H9 (cell line): ENCODE measurements around the gene MTG2. TPM values are rescaled to one million over a fixed set of nuclear protein-coding genes. Genes with fewer than 3 reads are reported as not detected.
A peak's percentile ranks its signal among the peaks of the same experiment; 100 is the strongest.
"Not testable (repeated sequence)": the region's sequence is repeated elsewhere in the genome, so short reads cannot be mapped to it uniquely, and the experiment has no call there.

Experiments
- DNase-seq: peaks from one replicate; pipeline ENCODE4 v3.0.0-alpha.2; 2017
- H2AFZ ChIP-seq: one replicate; pipeline ENCODE4 v1.6.1; 2013; ENCODE audit warnings: mild to moderate bottlenecking, low read length, control low read depth, moderate library complexity
- H2AK5ac ChIP-seq: 2 replicates; pipeline ENCODE4 v1.6.1; 2013; ENCODE audit warnings: low read length, control low read depth, mixed read lengths; ENCODE audit not compliant: insufficient read length
- H2BK120ac ChIP-seq: one replicate; pipeline ENCODE4 v1.6.1; 2013; ENCODE audit warnings: low read depth, mild to moderate bottlenecking, low read length, control low read depth, inconsistent platforms; ENCODE audit not compliant: poor library complexity, severe bottlenecking
- H2BK12ac ChIP-seq: 2 replicates; pipeline ENCODE4 v1.6.1; 2013; ENCODE audit warnings: low read length, control low read depth, mixed read lengths, low read depth; ENCODE audit not compliant: insufficient read length
- H2BK15ac ChIP-seq: 2 replicates; pipeline ENCODE4 v1.6.1; 2013; ENCODE audit warnings: low read depth, low read length, control low read depth
- H2BK20ac ChIP-seq: one replicate; pipeline ENCODE4 v1.6.1; 2013; ENCODE audit warnings: low read depth, mild to moderate bottlenecking, low read length, control low read depth, inconsistent platforms; ENCODE audit not compliant: poor library complexity, severe bottlenecking
- H2BK5ac ChIP-seq: 2 replicates; pipeline ENCODE4 v1.6.1; 2013; ENCODE audit warnings: low read length, control low read depth, mixed read lengths; ENCODE audit not compliant: insufficient read length
- H3K14ac ChIP-seq: 2 replicates; pipeline ENCODE4 v1.6.1; 2013; ENCODE audit warnings: low read length, control low read depth; ENCODE audit not compliant: insufficient read depth
- H3K18ac ChIP-seq: 2 replicates; pipeline ENCODE4 v1.6.1; 2013; ENCODE audit warnings: low read depth, mild to moderate bottlenecking, mixed read lengths, low read length, control low read depth; ENCODE audit not compliant: insufficient read length
- H3K23ac ChIP-seq: 2 replicates; pipeline ENCODE4 v1.6.1; 2013; ENCODE audit warnings: low read length, control low read depth, mixed read lengths, low read depth; ENCODE audit not compliant: insufficient read length
- H3K23me2 ChIP-seq: 2 replicates; pipeline ENCODE4 v1.6.1; 2013; ENCODE audit warnings: low read depth, mild to moderate bottlenecking, mixed read lengths, low read length, control low read depth; ENCODE audit not compliant: insufficient read length, poor library complexity, severe bottlenecking
- H3K27ac ChIP-seq: 2 replicates; pipeline ENCODE4 v1.5.1; 2013; ENCODE audit warnings: low read length, control low read depth, mixed read lengths, low read depth; ENCODE audit not compliant: insufficient read length
- H3K27me3 ChIP-seq: 2 replicates; pipeline ENCODE4 v1.6.1; 2013; ENCODE audit warnings: low read length, control low read depth, inconsistent platforms; ENCODE audit not compliant: insufficient read depth
- H3K4ac ChIP-seq: 2 replicates; pipeline ENCODE4 v1.6.1; 2013; ENCODE audit warnings: low read depth, mild to moderate bottlenecking, control low read depth, inconsistent platforms, low read length, moderate library complexity
- H3K4me1 ChIP-seq: 2 replicates; pipeline ENCODE4 v1.6.1; 2013; ENCODE audit warnings: low read length, control low read depth, inconsistent platforms; ENCODE audit not compliant: insufficient read depth
- H3K4me2 ChIP-seq: 2 replicates; pipeline ENCODE4 v1.6.1; 2013; ENCODE audit warnings: low read length, control low read depth, mixed read lengths; ENCODE audit not compliant: insufficient read length, insufficient read depth
- H3K56ac ChIP-seq: 2 replicates; pipeline ENCODE4 v1.6.1; 2013; ENCODE audit warnings: low read depth, mild to moderate bottlenecking, mixed read lengths, low read length, control low read depth; ENCODE audit not compliant: insufficient read length
- H3K79me1 ChIP-seq: 2 replicates; pipeline ENCODE4 v1.6.1; 2013; ENCODE audit warnings: low read depth, mild to moderate bottlenecking, moderate library complexity, low read length, control low read depth, inconsistent platforms; ENCODE audit not compliant: insufficient read depth, poor library complexity, severe bottlenecking
- H3K79me2 ChIP-seq: 2 replicates; pipeline ENCODE4 v1.6.1; 2013; ENCODE audit warnings: low read length, control low read depth, inconsistent platforms; ENCODE audit not compliant: insufficient read depth
- H3K9ac ChIP-seq: 2 replicates; pipeline ENCODE4 v1.6.1; 2013; ENCODE audit warnings: low read length, control low read depth, mixed read lengths; ENCODE audit not compliant: insufficient read length; ENCODE audit errors: extremely low read depth
- H3K9me3 ChIP-seq: one replicate; pipeline ENCODE4 v1.6.1; 2013; ENCODE audit warnings: low read depth, low read length, inconsistent platforms; ENCODE audit not compliant: control insufficient read depth
- H3T11ph ChIP-seq: one replicate; pipeline ENCODE4 v1.6.1; 2013; ENCODE audit warnings: mild to moderate bottlenecking, low read length, control low read depth, inconsistent platforms
- H4K20me1 ChIP-seq: one replicate; pipeline ENCODE4 v1.6.1; 2013; ENCODE audit not compliant: control insufficient read depth, insufficient read length, insufficient read depth
- H4K5ac ChIP-seq: 2 replicates; pipeline ENCODE4 v1.6.1; 2013; ENCODE audit warnings: low read depth, mild to moderate bottlenecking, mixed read lengths, low read length, control low read depth; ENCODE audit not compliant: insufficient read length
- H4K8ac ChIP-seq: replicated peaks from 2 replicates; pipeline ENCODE4 v1.6.1; 2013; ENCODE audit warnings: low read length, control low read depth, mixed read lengths, low read depth; ENCODE audit not compliant: insufficient read length
- H4K91ac ChIP-seq: 2 replicates; pipeline ENCODE4 v1.6.1; 2013; ENCODE audit warnings: low read depth, mild to moderate bottlenecking, moderate library complexity, mixed read lengths, low read length, control low read depth; ENCODE audit not compliant: insufficient read length
- H3K27ac Mint-ChIP-seq, 3 experiments: 2 replicates in 2 of 3; 3 replicates in 1 of 3; pipeline ENCODE4 v1.8.0; 2020 to 2021; ENCODE audit warnings: mixed read lengths in 3 of 3, mild to moderate bottlenecking in 1 of 3, moderate library complexity in 1 of 3
- H3K27me3 Mint-ChIP-seq: 2 replicates; pipeline ENCODE4 v1.8.0; 2021; ENCODE audit warnings: low read depth, mild to moderate bottlenecking, moderate library complexity, mixed read lengths
- H3K36me3 Mint-ChIP-seq, 3 experiments: 2 replicates in 2 of 3; 3 replicates in 1 of 3; pipeline ENCODE4 v1.8.0; 2020 to 2021; ENCODE audit warnings: low read depth in 3 of 3, mixed read lengths in 3 of 3; ENCODE audit not compliant: insufficient read depth in 1 of 3
- H3K4me1 Mint-ChIP-seq, 2 experiments: 2 replicates each; pipeline ENCODE4 v1.8.0; 2020; ENCODE audit warnings: mixed read lengths in 2 of 2
- H3K4me3 Mint-ChIP-seq, 2 experiments: 2 replicates in 1 of 2; 3 replicates in 1 of 2; pipeline ENCODE4 v1.8.0; 2020 to 2021; ENCODE audit warnings: mild to moderate bottlenecking in 2 of 2, mixed read lengths in 2 of 2, moderate library complexity in 1 of 2
- H3K9me3 Mint-ChIP-seq, 2 experiments: 2 replicates in 1 of 2; 3 replicates in 1 of 2; pipeline ENCODE4 v1.8.0; 2020; ENCODE audit warnings: mild to moderate bottlenecking in 2 of 2, mixed read lengths in 2 of 2, moderate library complexity in 1 of 2
- WGBS: extraction: QIAGEN DNeasy Blood & Tissue Kit; methylation state at CpG from one replicate; pipeline ENCODE4 v1.1.7; 2013; ENCODE audit warnings: missing lambda C conversion rate, low lambda C conversion rate, mixed read lengths; ENCODE audit not compliant: insufficient read length; ENCODE audit errors: extremely low coverage; 5-methylcytosine and 5-hydroxymethylcytosine counted together
- total RNA-seq: library from RNA; stranded (reverse); gene quantifications from 2 replicates; pipeline ENCODE4 v1.2.1, GENCODE V29; 2021
- TF ChIP-seq, protein P1 (sequence below): fragments of 200-600 bp; sonication (generic); conservative IDR thresholded peaks from 3 replicates; pipeline ENCODE4 v1.8.0; 2021; ENCODE audit warnings: antibody characterized with exemption, mild to moderate bottlenecking

The MTG2 gene
- total RNA-seq, 1 experiment from 2014 or later, result 25.1 TPM

DNA sequence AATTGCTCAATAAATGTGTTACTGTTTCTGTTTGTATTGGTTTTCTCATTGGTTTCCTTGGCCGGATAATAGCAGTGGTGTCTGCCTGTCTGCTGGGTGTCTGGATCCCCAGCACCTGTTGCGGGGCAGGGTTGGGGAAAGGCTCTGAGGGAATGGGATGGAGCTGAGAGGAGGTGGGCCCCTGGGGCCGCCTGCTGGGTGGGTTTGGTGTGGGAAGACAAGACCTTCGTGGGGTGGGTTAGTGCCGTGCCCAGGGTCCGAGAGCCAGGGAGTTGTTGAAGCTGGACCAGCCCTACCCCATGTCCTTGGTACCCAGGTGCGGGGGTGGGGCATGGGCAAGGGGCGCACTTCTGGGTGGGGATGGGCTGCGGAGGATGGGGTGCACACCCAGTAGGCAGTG lies 35.3 kb upstream of the MTG2 start:
- Histone ChIP-seq H2BK120ac (no peak overlapping the region), H3K27me3 (no peaks in the 10 kb centered on the region), H2BK12ac (no peak overlapping the region), H3K23me2 (no peaks in the 10 kb centered on the region), H2BK15ac (no peak overlapping the region), H3K79me2 (peaks cover 61% of the 10 kb centered on the region), H2AK5ac (no peak overlapping the region), H3K23ac (no peak overlapping the region), H3T11ph (no peak overlapping the region), H2AFZ (no peak overlapping the region), H4K8ac (no peak overlapping the region), H3K9me3 (no peaks in the 10 kb centered on the region), H3K9ac (no peak overlapping the region), H3K79me1 (peaks cover 15% of the 10 kb centered on the region), H4K20me1 (no peaks in the 10 kb centered on the region), H2BK20ac (no peak overlapping the region), H4K5ac (no peak overlapping the region), H4K91ac (no peak overlapping the region), H3K56ac (no peak overlapping the region), H3K18ac (no peak overlapping the region), H3K4ac (no peak overlapping the region), H3K4me2 (no peak overlapping the region), H3K14ac (no peak overlapping the region), H3K27ac (no peak overlapping the region), H3K4me1 (peaks cover 9% of the 10 kb centered on the region; the same call in 1 of the 2 replicates), H2BK5ac (no peak overlapping the region)
- H3K36me3 Mint-ChIP-seq, result peaks cover 13 to 24% (median 20%) of the 10 kb centered on the region in 3 experiments
- no peak for DNase-seq
- H3K4me3 Mint-ChIP-seq, result peak overlapping the region in 1 of 2 experiments; percentile 64; a peak in 2 of 5 replicates
- TF ChIP-seq, protein P1, sequence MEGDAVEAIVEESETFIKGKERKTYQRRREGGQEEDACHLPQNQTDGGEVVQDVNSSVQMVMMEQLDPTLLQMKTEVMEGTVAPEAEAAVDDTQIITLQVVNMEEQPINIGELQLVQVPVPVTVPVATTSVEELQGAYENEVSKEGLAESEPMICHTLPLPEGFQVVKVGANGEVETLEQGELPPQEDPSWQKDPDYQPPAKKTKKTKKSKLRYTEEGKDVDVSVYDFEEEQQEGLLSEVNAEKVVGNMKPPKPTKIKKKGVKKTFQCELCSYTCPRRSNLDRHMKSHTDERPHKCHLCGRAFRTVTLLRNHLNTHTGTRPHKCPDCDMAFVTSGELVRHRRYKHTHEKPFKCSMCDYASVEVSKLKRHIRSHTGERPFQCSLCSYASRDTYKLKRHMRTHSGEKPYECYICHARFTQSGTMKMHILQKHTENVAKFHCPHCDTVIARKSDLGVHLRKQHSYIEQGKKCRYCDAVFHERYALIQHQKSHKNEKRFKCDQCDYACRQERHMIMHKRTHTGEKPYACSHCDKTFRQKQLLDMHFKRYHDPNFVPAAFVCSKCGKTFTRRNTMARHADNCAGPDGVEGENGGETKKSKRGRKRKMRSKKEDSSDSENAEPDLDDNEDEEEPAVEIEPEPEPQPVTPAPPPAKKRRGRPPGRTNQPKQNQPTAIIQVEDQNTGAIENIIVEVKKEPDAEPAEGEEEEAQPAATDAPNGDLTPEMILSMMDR, result no peak
- peak overlapping the region in 2 of 3 experiments; percentile 46 to 81; a peak in 3 of 7 replicates for H3K27ac Mint-ChIP-seq
- H3K4me1 Mint-ChIP-seq, result peaks cover 34% of the 10 kb centered on the region in 2 experiments
- H3K27me3 Mint-ChIP-seq, result no peaks in the 10 kb centered on the region
- no CpG with 5 or more reads among the region's 9 CpGs for WGBS
- H3K9me3 Mint-ChIP-seq, result peaks cover 0 to 2% of the 10 kb centered on the region in 2 experiments; a peak in 2 of 5 replicates

DNA sequence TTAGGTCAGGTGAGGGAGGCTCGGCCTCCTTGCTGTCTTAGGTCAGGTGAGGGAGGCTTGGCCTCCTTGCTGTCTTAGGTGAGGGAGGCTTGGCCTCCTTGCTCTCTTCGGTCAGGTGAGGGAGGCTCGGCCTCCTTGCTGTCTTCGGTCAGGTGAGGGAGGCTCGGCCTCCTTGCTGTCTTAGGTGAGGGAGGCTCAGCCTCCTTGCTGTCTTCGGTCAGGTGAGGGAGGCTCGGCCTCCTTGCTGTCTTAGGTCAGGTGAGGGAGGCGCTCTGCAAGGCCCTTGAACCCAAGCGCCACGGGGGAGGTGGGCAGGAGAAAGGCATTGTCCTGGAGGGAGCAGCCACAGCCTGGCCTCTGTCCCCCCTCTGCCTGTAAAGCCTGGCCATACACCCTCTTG lies 34.4 kb upstream of the MTG2 start:
- not testable (repeated sequence) for H3K9me3 Mint-ChIP-seq, H3T11ph ChIP-seq, H2BK120ac ChIP-seq, H3K9me3 ChIP-seq, H2BK15ac ChIP-seq, H2BK5ac ChIP-seq, H2AK5ac ChIP-seq, H3K4ac ChIP-seq, H3K4me1 ChIP-seq, H3K27ac ChIP-seq, H3K27me3 ChIP-seq, H4K20me1 ChIP-seq, H4K5ac ChIP-seq, DNase-seq, H3K9ac ChIP-seq, H3K23ac ChIP-seq, H3K56ac ChIP-seq, H2BK12ac ChIP-seq, H4K91ac ChIP-seq, H3K14ac ChIP-seq, H4K8ac ChIP-seq, H3K18ac ChIP-seq, H2AFZ ChIP-seq, H2BK20ac ChIP-seq, H3K27me3 Mint-ChIP-seq, H3K4me2 ChIP-seq, H3K4me3 Mint-ChIP-seq, H3K23me2 ChIP-seq
- peaks cover 21 to 33% (median 27%) of the 10 kb centered on the region in 3 experiments for H3K36me3 Mint-ChIP-seq
- WGBS, result no CpG with 5 or more reads among the region's 10 CpGs
- peaks cover 34% of the 10 kb centered on the region in 2 experiments for H3K4me1 Mint-ChIP-seq
- Histone ChIP-seq H3K79me1 (peaks cover 15% of the 10 kb centered on the region), H3K79me2 (peaks cover 65% of the 10 kb centered on the region)
- peak overlapping the region in 1 of 3 experiments; percentile 77; a peak in 1 of 7 replicates for H3K27ac Mint-ChIP-seq
